SK-N-MC (cell line): Measurements from ENCODE around the gene FBLN7.

Source experiments
- EZH2 ChIP-seq: fragments of 200-600 bp; sonication (generic); IDR thresholded peaks from one replicate; pipeline ENCODE4 v1.6.1; 2017; ENCODE audit warnings: antibody characterized with exemption
- FOXP2 ChIP-seq: optimal IDR thresholded peaks from 2 replicates; pipeline ENCODE3; 2011; ENCODE audit warnings: mild to moderate bottlenecking, moderate library complexity; ENCODE audit not compliant: insufficient read depth; ENCODE audit errors: extremely low read length, control extremely low read depth
- POLR2AphosphoS5 ChIP-seq: IDR thresholded peaks from 2 replicates; pipeline ENCODE4 v1.6.1; 2012; ENCODE audit warnings: mild to moderate bottlenecking, low read depth, low read length, borderline replicate concordance

DNA sequence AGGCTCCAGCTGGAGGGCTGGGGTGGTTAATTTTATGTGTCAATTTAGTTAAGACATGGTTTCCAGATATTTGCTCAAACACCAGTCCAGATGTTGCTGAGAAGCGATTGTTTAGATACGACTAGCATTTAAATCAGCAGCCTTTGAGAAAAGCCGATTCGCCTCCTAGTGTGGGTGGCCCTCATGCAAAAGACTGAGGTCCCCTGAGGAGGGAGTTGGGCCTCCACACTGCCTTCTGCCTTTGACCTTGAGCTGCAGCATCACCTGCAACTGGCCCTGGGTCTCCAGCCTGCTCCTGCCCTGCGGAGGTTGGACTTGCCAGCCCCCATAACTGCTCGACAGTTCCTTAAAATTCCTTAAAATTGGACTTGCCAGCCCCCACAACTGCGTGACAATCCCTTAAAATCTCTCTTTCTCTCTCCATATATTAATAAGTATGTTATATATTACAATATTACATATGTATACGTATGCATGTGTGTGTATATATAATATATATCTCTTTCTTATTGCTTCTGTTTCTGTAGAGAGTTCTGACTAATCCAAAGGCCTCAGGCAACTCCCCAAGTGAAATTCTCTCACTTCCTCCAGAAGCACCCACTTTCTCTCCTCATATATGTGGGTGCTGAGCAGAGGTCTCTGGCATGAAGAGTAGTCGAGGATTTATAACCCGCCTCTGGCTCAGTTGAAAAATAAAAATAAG is 14.4 kb downstream of the FBLN7 start:
- TF ChIP-seq EZH2 (no peak), POLR2AphosphoS5 (no peak), FOXP2 (no peak)
